Measurements from ENCODE around the gene BRPF1.

DNA sequence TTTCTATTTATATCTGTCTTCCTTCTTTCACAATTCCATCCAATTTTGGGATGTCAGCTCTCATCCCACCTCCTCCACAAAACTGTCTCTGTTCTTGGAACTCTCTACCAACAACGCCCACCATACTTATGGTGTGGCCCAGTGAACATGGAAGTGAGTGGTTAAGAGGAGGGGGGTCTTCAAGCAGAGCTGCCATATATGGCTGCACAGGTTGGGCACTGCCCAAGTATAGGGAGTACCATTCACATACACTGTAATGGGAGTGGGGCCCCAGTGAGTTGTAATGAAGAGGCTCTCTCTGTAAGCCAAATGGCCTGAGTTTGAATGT is 46.1 kb downstream of the BRPF1 start:
- TF ChIP-seq, protein P1, sequence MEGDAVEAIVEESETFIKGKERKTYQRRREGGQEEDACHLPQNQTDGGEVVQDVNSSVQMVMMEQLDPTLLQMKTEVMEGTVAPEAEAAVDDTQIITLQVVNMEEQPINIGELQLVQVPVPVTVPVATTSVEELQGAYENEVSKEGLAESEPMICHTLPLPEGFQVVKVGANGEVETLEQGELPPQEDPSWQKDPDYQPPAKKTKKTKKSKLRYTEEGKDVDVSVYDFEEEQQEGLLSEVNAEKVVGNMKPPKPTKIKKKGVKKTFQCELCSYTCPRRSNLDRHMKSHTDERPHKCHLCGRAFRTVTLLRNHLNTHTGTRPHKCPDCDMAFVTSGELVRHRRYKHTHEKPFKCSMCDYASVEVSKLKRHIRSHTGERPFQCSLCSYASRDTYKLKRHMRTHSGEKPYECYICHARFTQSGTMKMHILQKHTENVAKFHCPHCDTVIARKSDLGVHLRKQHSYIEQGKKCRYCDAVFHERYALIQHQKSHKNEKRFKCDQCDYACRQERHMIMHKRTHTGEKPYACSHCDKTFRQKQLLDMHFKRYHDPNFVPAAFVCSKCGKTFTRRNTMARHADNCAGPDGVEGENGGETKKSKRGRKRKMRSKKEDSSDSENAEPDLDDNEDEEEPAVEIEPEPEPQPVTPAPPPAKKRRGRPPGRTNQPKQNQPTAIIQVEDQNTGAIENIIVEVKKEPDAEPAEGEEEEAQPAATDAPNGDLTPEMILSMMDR (conservative IDR thresholded peaks at IDR 0.05; ENCODE audit: low read length) = no peak
- TF ChIP-seq EZH2phosphoT487 (IDR thresholded peaks at IDR 0.05; ENCODE audit: borderline replicate concordance) = no peak

Data from Loucy (cell line).